Activated T-cell treated with anti-CD3 and anti-CD28 coated beads for 48 hours (primary cell): ENCODE measurements around the gene VGF.
"Not testable (repeated sequence)": the region's sequence is repeated elsewhere in the genome, so short reads cannot be mapped to it uniquely, and the experiment has no call there.

Source experiments
- DNase-seq: peaks from one replicate; pipeline ENCODE4 v3.0.0-alpha.2; 2020; ENCODE audit warnings: low read depth

Gene VGF

GRCh38 chr7:101134399-101134980 is 30.9 kb downstream of the VGF start:
- no peak for DNase-seq

GRCh38 chr7:101133621-101134398 is 31.6 kb downstream of the VGF start:
- DNase-seq = no peak

GRCh38 chr7:101132626-101133600 is 32.5 kb downstream of the VGF start:
- not testable (repeated sequence) for DNase-seq

- no peak for DNase-seq
Measured at GRCh38 chr7:101129603-101130117, 35.7 kb downstream of the VGF start.

GRCh38 chr7:101128040-101128834 is 37.1 kb downstream of the VGF start:
- no peak for DNase-seq

- no peak for DNase-seq
Measured at GRCh38 chr7:101127460-101128039, 37.8 kb downstream of the VGF start.

- DNase-seq = peak; percentile 19
Measured at GRCh38 chr7:101126651-101127459, 38.5 kb downstream of the VGF start, which contains the start of gene SERPINE1. SERPINE1 (plus strand) TSS chr7:101127104; CDS start chr7:101128394, 1,290 bp downstream.

- DNase-seq = no peak
Measured at GRCh38 chr7:101125989-101126650, 39.2 kb downstream of the VGF start.

GRCh38 chr7:101124376-101125056 is 40.9 kb downstream of the VGF start:
- no peak for DNase-seq

GRCh38 chr7:101123703-101124068 is 41.7 kb downstream of the VGF start:
- no peak for DNase-seq

- DNase-seq = no peak
Measured at GRCh38 chr7:101122933-101123702, 42.3 kb downstream of the VGF start.

GRCh38 chr7:101121991-101122932 is 43.1 kb downstream of the VGF start:
- DNase-seq = no peak

- DNase-seq = not testable (repeated sequence)
Measured at GRCh38 chr7:101121631-101121990, 43.8 kb downstream of the VGF start.

- DNase-seq = no peak
Measured at GRCh38 chr7:101120315-101120714, 45.1 kb downstream of the VGF start.

- no peak for DNase-seq
Measured at GRCh38 chr7:101119876-101120275, 45.5 kb downstream of the VGF start.

- DNase-seq = no peak
Measured at GRCh38 chr7:101118856-101119255, 46.5 kb downstream of the VGF start.

- no peak for DNase-seq
Measured at GRCh38 chr7:101116898-101117297, 48.5 kb downstream of the VGF start.
